NB4 (cell line): ENCODE data around the gene TRAF7.

ENCODE experiments used
- MYC ChIP-seq: IDR thresholded peaks from 2 replicates; pipeline ENCODE4 v1.6.1; 2011; ENCODE audit warnings: low read depth, low read length
- POLR2A ChIP-seq: IDR thresholded peaks from 2 replicates; pipeline ENCODE4 v1.6.1; 2011; ENCODE audit warnings: mild to moderate bottlenecking; ENCODE audit not compliant: insufficient read length; ENCODE audit errors: extremely low read depth
- TF ChIP-seq, protein P1 (sequence below): IDR thresholded peaks from one replicate; pipeline ENCODE4 v1.5.1; 2012; ENCODE audit warnings: low read depth, low read length

DNA sequence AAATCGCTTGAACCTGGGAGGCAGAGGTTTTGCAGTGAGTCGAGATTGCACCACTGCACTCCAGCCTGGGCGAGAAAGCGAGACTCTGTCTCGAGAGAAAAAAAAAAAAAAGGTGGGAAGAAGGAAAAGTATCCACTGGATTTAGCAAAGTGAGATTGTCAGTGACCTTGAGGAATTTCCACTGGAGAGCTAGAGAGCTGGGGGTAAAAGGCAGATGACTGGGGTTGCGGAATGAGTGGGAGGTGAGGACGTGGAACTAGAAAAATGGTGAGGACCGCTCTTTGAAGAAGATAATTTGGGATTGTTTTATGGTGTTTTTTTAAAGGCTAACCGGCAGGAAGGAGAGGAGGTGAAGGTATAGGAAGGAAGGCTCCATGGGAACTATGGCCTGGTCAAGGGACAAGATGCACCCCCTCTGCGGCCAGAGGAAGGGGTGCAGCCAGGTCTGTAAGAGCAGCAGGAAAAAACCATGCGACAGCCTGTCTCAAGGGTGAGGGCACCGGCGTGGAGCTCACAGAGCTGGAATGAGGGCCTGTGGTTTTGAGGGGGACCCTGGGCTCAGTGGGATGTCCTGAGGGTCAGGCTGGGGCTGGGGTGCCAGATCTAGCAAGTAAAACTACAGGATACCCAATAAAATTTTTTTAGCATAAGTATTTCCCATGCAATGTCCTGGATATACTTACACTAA, 49.0 kb downstream of the TRAF7 start:
- TF ChIP-seq, protein P1, sequence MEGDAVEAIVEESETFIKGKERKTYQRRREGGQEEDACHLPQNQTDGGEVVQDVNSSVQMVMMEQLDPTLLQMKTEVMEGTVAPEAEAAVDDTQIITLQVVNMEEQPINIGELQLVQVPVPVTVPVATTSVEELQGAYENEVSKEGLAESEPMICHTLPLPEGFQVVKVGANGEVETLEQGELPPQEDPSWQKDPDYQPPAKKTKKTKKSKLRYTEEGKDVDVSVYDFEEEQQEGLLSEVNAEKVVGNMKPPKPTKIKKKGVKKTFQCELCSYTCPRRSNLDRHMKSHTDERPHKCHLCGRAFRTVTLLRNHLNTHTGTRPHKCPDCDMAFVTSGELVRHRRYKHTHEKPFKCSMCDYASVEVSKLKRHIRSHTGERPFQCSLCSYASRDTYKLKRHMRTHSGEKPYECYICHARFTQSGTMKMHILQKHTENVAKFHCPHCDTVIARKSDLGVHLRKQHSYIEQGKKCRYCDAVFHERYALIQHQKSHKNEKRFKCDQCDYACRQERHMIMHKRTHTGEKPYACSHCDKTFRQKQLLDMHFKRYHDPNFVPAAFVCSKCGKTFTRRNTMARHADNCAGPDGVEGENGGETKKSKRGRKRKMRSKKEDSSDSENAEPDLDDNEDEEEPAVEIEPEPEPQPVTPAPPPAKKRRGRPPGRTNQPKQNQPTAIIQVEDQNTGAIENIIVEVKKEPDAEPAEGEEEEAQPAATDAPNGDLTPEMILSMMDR: no peak
- TF ChIP-seq POLR2A (no peak), MYC (no peak)
